HG03342 (cell line): ENCODE results near the gene SLC35D2.
"Not testable (repeated sequence)": the region's sequence is repeated elsewhere in the genome, so short reads cannot be mapped to it uniquely, and the experiment has no call there.

ENCODE experiments used
- ATAC-seq: cut with Tn5 transposase; IDR thresholded peaks from one replicate; pipeline ENCODE4 v1.9.1; 2021; ENCODE audit warnings: mild to moderate bottlenecking, moderate library complexity; ENCODE audit not compliant: unreplicated experiment

SLC35D2 gene

GRCh38 chr9:96318921-96319565 lies 64.5 kb downstream of the SLC35D2 start:
- ATAC-seq: no peak

GRCh38 chr9:96317335-96317980 lies 66.1 kb downstream of the SLC35D2 start:
- ATAC-seq: no peak

- ATAC-seq: no peak
Measured at GRCh38 chr9:96309850-96310249, 73.7 kb downstream of the SLC35D2 start.

- ATAC-seq: not testable (repeated sequence)
Measured at GRCh38 chr9:96306958-96307357, 76.6 kb downstream of the SLC35D2 start.

- no peak for ATAC-seq
Measured at GRCh38 chr9:96305171-96305570, 78.3 kb downstream of the SLC35D2 start.

- ATAC-seq: no peak
Measured at GRCh38 chr9:96304230-96304629, 79.3 kb downstream of the SLC35D2 start.

GRCh38 chr9:96302021-96302420 lies 81.5 kb downstream of the SLC35D2 start, which contains the start of gene HSD17B3:
Gene HSD17B3 (minus strand): TSS chr9:96302176. CDS start chr9:96302104, 72 bp downstream.
- ATAC-seq: no peak

GRCh38 chr9:96299823-96300222 lies 83.7 kb downstream of the SLC35D2 start:
- no peak for ATAC-seq

GRCh38 chr9:96294159-96294545 lies 89.4 kb downstream of the SLC35D2 start:
- ATAC-seq: no peak

- no peak for ATAC-seq
Measured at GRCh38 chr9:96293498-96294158, 89.9 kb downstream of the SLC35D2 start.

GRCh38 chr9:96289392-96289791 lies 94.1 kb downstream of the SLC35D2 start:
- ATAC-seq: no peak

- ATAC-seq: no peak
Measured at GRCh38 chr9:96281641-96282040, 101.9 kb downstream of the SLC35D2 start.

- ATAC-seq: no peak
Measured at GRCh38 chr9:96279932-96280331, 103.6 kb downstream of the SLC35D2 start.

- ATAC-seq: no peak
Measured at GRCh38 chr9:96274939-96275338, 108.6 kb downstream of the SLC35D2 start.
